GM12873 (cell line): ENCODE results near the gene RNLS.

ENCODE experiments used
- TF ChIP-seq, protein P1 (sequence below): IDR thresholded peaks from 2 replicates; pipeline ENCODE4 v1.5.1; 2012; ENCODE audit warnings: low read depth, mild to moderate bottlenecking, moderate library complexity, low read length, control low read depth; ENCODE audit not compliant: insufficient read depth; ENCODE audit errors: missing control alignments

The RNLS gene

GRCh38 chr10:88522715-88523114 is 60.4 kb downstream of the RNLS start:
- TF ChIP-seq, protein P1, sequence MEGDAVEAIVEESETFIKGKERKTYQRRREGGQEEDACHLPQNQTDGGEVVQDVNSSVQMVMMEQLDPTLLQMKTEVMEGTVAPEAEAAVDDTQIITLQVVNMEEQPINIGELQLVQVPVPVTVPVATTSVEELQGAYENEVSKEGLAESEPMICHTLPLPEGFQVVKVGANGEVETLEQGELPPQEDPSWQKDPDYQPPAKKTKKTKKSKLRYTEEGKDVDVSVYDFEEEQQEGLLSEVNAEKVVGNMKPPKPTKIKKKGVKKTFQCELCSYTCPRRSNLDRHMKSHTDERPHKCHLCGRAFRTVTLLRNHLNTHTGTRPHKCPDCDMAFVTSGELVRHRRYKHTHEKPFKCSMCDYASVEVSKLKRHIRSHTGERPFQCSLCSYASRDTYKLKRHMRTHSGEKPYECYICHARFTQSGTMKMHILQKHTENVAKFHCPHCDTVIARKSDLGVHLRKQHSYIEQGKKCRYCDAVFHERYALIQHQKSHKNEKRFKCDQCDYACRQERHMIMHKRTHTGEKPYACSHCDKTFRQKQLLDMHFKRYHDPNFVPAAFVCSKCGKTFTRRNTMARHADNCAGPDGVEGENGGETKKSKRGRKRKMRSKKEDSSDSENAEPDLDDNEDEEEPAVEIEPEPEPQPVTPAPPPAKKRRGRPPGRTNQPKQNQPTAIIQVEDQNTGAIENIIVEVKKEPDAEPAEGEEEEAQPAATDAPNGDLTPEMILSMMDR, result no peak

DNA sequence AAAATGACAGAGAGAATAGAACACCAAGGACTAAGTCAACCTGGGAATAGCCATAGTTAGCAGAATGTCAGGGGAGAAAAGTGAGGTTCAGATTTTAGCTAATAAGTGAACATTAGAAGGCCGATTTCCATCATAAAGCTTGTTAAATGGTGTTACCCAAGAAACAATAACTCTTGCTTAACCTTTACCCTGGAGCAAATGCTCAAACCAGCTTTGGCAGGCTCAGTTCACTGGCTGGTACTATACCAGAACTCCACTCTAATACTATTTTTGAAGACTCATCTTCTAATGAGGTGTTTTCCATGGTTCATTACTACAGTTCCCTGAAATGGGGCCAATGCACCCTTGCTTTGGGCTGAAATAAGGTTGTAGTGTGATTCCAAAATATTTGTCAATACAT is 61.3 kb downstream of the RNLS start:
- TF ChIP-seq, protein P1, result no peak

- TF ChIP-seq, protein P1, result no peak
Measured at GRCh38 chr10:88515235-88515634, 67.9 kb downstream of the RNLS start.

DNA sequence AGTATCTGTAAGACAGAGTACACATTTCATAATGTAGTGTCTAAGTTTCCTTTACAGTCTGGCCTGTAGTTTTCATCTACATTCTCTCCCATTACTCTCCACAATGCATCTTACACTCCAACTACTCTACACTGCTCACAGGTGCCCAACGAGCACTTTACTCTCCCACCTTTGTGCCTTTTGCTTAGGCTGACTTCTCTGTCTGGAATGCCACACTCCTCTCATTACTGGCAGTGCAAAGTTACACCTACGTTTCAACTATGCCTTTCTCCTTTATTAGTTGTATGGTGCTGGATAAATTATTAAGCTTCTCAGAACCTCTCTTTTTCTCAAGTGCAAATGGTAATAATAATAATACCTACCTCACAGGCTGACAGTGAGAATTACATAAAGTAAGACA is 70.5 kb downstream of the RNLS start:
- TF ChIP-seq, protein P1, result no peak

DNA sequence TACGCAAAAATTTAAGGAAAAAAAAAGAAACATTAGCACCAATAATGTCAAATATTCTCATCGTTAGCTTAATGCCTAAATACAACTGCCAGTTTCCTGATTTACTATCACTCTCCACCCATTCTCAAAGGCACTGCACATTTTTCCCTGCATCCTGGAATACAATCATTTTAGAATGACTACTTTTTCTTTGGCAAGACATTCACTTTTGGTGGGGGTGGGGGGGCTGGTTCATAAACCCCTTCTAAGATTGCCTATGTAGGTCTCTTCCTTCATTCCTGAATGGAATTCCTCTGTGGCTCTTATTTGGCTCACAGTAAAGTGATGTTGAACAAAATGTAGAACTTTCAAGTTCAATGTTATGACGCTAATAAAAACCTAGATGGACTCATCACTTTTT is 74.3 kb downstream of the RNLS start:
- TF ChIP-seq, protein P1, result no peak

DNA sequence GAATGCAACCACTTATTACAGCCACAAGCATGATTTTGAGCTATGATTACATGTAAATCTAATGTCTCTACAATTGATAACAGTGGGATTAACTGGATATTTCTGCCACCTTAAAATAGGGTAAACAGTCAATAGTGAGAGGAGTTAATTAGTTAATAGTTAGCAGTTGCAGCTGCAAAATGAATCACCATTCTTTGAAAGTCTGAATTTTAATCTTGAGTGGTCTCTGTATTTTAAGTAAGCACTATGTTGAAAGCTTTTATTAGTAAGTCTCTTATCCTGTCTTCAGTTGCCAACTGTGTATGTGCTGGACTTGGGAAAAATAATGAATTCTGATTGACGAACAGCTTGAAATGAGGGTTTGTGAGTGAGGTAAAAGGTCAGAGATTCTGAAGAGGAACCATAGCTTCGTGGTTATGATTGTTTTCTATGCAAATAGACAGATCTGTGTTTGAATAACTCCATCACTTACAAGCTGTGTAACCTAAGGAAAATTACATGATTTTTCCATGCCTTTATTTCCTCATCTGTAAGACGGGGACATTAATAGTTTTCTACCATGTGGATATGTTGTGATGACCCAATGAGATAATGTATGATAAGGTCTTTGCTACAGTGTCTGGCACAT is 75.2 kb downstream of the RNLS start:
- TF ChIP-seq, protein P1, result no peak

- TF ChIP-seq, protein P1, result no peak
Measured at GRCh38 chr10:88507404-88507803, 75.7 kb downstream of the RNLS start.
